ENCODE results near the gene ABCA7.

Gene ABCA7

DNA sequence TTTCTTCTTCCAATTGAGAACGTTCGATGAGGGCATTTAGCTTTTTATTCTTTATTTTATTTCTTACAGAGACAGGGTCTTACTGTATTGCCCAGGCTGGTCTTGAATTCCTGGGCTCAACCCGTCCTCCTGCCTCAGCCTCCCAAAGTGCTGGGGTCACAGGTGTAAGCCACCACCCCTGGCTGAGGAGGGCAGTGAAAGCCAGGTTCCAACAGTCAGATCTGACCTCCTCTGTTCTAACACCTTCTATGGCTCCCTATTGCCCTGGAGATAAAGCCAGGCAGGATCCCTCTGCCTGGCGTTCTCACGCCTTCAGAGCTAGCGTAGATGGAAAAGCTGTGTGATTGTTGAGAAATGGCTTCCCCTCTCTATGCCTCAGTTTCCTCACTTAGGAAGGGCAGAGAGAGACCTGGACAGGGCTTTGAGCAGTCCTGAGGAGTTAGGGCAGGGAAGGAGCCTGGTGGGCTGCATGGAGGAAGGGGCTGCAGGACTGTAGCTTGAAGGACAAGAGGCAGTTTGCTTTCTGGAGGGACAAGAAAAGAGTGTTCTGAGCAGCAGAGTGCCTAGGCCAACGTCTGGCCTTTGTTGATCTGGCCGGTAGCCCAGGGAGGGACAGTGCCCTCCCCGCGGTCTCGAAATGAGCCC lies 32.6 kb downstream of the ABCA7 start:
- no peak for DNase-seq (ENCODE audit: low spot score)

GRCh38 chr19:1073063-1073955 lies 33.4 kb downstream of the ABCA7 start:
- no peak for DNase-seq (ENCODE audit: low spot score)

- DNase-seq (ENCODE audit: low spot score), result no peak
Observed at GRCh38 chr19:1073956-1074517, 34.1 kb downstream of the ABCA7 start.

GRCh38 chr19:1074544-1075283 lies 34.8 kb downstream of the ABCA7 start:
- DNase-seq (ENCODE audit: low spot score), result peak; percentile 54

DNA sequence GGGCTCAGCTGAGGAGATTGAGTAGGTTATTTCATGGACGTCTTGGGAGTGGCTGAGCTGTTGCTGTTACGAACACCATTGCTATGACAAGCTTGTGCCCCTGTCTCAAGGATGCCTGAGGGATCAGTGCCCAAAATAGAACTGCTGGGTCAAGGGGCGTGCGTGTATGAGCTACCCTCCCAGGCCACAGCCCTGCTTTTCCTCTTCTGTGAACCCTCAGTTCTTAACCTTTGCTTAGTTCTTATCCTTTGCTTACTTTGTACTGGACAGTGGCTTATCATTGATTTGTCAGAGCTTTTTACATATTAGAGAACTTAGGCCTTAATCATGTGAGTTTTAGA lies 36.1 kb downstream of the ABCA7 start:
- no peak for DNase-seq (ENCODE audit: low spot score)

DNA sequence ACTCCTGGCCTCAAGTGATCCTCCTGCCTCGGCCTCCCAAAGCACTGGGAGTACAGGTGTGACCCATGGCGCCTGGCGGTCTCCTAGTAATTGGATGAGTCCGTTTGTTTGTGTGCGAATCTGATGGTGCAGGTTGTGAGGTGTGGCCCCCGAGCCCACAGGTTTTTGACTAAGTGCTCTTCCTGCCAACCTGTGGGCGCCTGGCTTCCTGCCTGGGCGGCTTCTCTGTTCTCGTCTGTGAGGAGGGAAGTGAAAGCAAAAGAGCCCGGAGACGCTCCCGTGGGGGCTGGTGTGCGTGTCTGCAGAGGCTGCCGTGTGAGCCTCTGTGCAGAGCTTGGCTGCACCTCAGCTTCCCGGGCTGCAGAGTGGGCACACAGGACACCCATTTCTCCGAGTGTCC lies 37.0 kb downstream of the ABCA7 start:
- peak; percentile 62 for DNase-seq (ENCODE audit: low spot score)

- DNase-seq (ENCODE audit: low spot score), result no peak
Observed at GRCh38 chr19:1079566-1080111, 39.7 kb downstream of the ABCA7 start.

- DNase-seq (ENCODE audit: low spot score), result no peak
Observed at GRCh38 chr19:1080360-1081161, 40.7 kb downstream of the ABCA7 start.

DNA sequence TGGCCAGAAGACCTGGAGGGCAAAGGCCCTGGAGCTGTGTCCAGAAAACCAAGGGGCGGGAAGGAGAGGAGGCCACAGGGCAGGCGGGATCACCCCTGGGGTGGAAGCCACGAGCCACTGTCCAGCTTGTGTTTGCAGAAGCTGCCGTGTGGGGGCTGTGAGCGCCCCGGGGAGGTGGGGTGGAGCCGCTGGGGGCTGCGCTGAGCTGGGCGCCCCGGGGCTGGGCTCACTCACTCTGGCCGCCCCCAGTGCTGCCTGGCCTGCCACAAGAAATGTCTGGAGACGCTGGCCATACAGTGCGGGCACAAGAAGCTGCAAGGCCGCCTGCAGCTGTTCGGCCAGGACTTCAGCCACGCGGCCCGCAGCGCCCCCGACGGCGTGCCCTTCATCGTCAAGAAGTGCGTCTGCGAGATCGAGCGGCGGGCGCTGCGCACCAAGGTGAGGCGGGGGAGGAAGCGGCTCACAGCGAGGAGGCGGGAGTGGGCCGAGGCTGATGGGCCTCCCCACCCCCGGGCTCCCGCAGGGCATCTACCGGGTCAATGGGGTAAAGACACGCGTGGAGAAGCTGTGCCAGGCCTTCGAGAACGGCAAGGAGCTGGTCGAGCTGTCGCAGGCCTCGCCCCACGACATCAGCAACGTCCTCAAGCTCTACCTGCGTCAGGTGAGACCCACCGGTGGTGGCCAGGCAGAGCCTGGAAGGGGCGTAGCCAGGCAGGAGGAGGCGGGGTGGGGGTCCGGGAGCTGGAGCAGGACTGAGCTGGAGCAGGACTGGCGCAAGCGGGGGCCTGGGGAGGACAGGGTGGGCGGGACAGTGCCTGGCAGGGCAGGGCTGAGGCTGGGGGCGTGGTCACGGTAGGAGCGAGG lies 41.6 kb downstream of the ABCA7 start:
- no peak for DNase-seq (ENCODE audit: low spot score)

- no peak for DNase-seq (ENCODE audit: low spot score)
Observed at GRCh38 chr19:1082165-1082927, 42.4 kb downstream of the ABCA7 start.

- no peak for DNase-seq (ENCODE audit: low spot score)
Observed at GRCh38 chr19:1082928-1083816, 43.3 kb downstream of the ABCA7 start.

DNA sequence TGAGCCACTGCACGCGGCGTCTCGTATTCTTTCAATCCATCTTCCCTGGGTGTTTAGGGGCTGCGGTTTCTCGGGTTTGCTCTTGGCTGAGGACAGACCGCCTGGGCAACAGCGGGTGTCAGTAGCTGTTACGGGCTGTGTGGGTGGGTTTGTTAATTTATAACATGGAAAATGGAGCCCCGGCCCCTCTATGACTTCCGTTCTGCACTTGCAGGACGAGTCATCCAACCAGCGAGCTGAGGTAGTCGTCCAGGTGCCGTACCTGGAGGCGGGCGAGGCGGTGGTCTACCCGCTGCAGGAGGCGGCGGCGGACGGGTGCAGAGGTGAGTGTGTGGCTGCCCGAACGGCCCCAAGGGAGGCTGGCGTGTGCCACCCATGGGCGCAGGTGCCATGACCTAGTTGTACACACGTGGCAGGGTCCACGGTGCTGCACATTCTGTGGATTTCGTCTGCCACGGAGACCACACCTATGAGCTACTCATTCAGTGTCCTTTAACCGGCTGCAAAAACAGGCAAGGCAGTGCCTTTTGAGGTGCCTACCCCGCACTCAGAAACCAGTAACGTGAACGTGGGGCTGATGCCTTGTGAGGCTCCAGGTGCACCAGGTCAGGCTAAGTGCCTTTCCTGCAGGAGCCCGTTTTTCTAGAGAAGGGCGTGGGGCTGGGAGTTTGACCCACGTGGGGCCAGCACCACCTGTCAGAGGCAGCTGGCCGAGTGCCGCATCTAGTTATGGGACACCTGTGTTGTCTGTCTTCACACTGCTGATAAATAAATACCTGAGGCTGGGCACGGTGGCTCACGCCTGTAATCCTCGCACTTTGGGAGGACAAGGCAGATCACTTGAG lies 44.3 kb downstream of the ABCA7 start:
- no peak for DNase-seq (ENCODE audit: low spot score)

GRCh38 chr19:1085053-1085658 lies 45.2 kb downstream of the ABCA7 start:
- DNase-seq (ENCODE audit: low spot score), result no peak

- no peak for DNase-seq (ENCODE audit: low spot score)
Observed at GRCh38 chr19:1085676-1086442, 46.0 kb downstream of the ABCA7 start.

GRCh38 chr19:1086613-1087012 lies 46.7 kb downstream of the ABCA7 start:
- DNase-seq (ENCODE audit: low spot score), result no peak

DNA sequence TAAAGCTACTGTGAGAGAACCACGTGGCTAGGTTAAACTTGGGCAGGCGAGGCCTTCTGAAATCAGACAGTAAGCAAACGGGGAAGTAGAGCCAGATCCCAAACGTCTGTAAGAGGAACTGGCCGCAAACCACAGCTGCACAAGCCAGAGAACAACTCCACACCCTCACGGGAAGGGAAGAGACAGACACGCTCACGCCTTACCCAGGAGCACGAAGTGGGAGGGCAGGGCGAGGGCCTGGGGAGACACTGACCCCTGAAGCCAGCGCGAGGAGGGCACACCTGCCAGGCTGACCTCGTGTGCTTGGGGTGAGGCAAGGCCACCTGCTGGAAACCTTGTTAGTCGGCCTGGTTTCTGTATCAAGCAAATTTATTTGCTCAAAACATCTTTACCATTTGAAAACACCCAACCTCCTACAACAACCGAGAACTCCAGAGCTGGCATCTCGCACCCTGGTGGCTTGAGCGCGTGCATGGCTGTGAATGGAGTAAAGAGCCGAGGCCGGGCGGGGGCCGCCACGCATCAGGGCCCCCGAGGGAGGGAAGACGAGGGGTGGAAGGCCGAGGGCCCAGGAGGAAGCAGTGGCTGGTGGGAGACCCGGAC lies 48.0 kb downstream of the ABCA7 start:
- peak; percentile 72 for DNase-seq (ENCODE audit: low spot score)

Measured in Ammon's horn (tissue), 1 donor.